22Rv1 (cell line): ENCODE data around the gene RAB1A.

Source experiments
- H3K27ac ChIP-seq: fragments of 450-650 bp; 2 replicates; pipeline ENCODE4 v1.5.1; 2017
- CTCF ChIP-seq: fragments of 450-650 bp; IDR thresholded peaks from 2 replicates; pipeline ENCODE4 v1.5.1; 2017; ENCODE audit warnings: mild to moderate bottlenecking
- ZFX ChIP-seq: fragments of 450-650 bp; IDR thresholded peaks from 2 replicates; pipeline ENCODE4 v1.6.1; 2017; ENCODE audit warnings: antibody characterized with exemption, borderline replicate concordance

Gene RAB1A

GRCh38 chr2:65116645-65117044 is 13.3 kb downstream of the RAB1A start:
- TF ChIP-seq ZFX = no peak
- no peak for TF ChIP-seq CTCF
- no peak overlapping the region for H3K27ac ChIP-seq

GRCh38 chr2:65114921-65115320 is 15.0 kb downstream of the RAB1A start:
- TF ChIP-seq CTCF (no peak), ZFX (no peak)
- H3K27ac ChIP-seq = no peak overlapping the region

GRCh38 chr2:65113816-65114215 is 16.1 kb downstream of the RAB1A start:
- TF ChIP-seq CTCF (no peak), ZFX (no peak)
- no peak overlapping the region for H3K27ac ChIP-seq

DNA sequence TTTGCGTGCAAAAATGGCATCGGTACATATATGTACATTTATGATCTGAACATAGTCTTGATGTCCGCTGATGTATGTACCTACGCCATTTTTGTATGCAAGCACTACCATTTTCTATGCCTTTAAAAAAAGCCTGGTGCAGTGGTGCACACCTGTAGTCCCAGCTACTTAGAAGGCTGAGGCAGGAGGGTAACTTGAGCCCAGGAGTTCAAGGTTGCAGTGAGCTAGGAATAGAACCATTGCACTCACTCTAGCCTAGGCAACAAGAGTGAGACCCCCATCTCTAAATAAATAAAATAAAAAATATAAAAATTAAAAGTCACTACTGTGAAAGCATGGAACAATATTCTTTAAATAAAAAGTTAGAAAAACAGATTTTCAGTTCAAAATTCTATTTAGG is 16.7 kb downstream of the RAB1A start:
- no peak overlapping the region for H3K27ac ChIP-seq
- TF ChIP-seq CTCF (no peak), ZFX (no peak)

DNA sequence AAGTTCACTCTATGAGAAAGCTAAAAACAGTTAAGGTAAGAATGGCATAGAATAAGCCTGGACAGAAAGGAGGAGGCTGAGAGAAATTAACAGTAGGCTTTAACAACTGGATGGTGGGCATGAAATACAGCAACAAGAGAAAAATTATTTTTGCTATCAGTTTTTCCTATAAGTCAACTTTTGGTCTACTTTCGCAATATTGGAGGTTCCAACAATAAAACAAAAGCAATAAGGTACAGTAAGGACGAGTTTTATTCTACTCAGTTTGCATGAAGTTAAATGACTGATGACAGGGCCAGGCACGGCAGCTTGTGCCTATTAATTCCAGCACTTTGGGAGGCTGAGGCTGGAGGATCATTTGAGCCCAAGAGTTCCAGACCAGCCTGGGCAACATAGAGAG is 17.3 kb downstream of the RAB1A start:
- no peak for TF ChIP-seq CTCF
- TF ChIP-seq ZFX = no peak
- H3K27ac ChIP-seq = no peak overlapping the region

GRCh38 chr2:65108780-65109179 is 21.1 kb downstream of the RAB1A start:
- H3K27ac ChIP-seq = no peak overlapping the region
- TF ChIP-seq CTCF = no peak
- TF ChIP-seq ZFX = no peak

GRCh38 chr2:65107530-65107929 is 22.4 kb downstream of the RAB1A start:
- TF ChIP-seq ZFX (no peak), CTCF (no peak)
- no peak overlapping the region for H3K27ac ChIP-seq
